GM23338 (cell line): ENCODE results near the gene PTPRA. TPM values are rescaled to one million over a fixed set of nuclear protein-coding genes. Genes with fewer than 3 reads are reported as not detected.

Experiments used
- ATAC-seq: fragments of 200-7000 bp; cut with Tn5 transposase; 3 replicates; pipeline ENCODE4 v1.9.1; 2020
- DNase-seq: peaks from one replicate; pipeline ENCODE4 v3.0.0-alpha.2; 2015; ENCODE audit warnings: low spot score
- H2AFZ ChIP-seq: fragments of 200-600 bp; sonication (generic); 2 replicates; pipeline ENCODE4 v1.8.0; 2016; ENCODE audit warnings: antibody characterized with exemption, mild to moderate bottlenecking, moderate library complexity
- H3F3A ChIP-seq: fragments of 200-600 bp; sonication (generic); replicated peaks from 2 replicates; pipeline ENCODE4 v1.8.0; 2017; ENCODE audit warnings: antibody characterized with exemption, mixed run types, low read depth
- H3K27ac ChIP-seq: fragments of 200-600 bp; sonication (generic); 2 replicates; pipeline ENCODE4 v1.6.1; 2016; ENCODE audit warnings: low read depth
- H3K27me3 ChIP-seq: fragments of 200-600 bp; sonication (generic); 2 replicates; pipeline ENCODE4 v1.8.0; 2016; ENCODE audit warnings: mild to moderate bottlenecking, mixed run types, moderate library complexity; ENCODE audit not compliant: insufficient read depth
- H3K36me3 ChIP-seq: fragments of 200-600 bp; sonication (generic); 2 replicates; pipeline ENCODE4 v1.8.0; 2016; ENCODE audit warnings: mild to moderate bottlenecking; ENCODE audit not compliant: insufficient read depth
- H3K4me1 ChIP-seq: fragments of 200-600 bp; sonication (generic); 2 replicates; pipeline ENCODE4 v1.8.0; 2016; ENCODE audit warnings: mild to moderate bottlenecking, moderate library complexity; ENCODE audit not compliant: insufficient read depth
- H3K4me2 ChIP-seq: fragments of 200-600 bp; sonication (generic); 2 replicates; pipeline ENCODE4 v1.7.1; 2017; ENCODE audit warnings: mixed run types
- H3K4me3 ChIP-seq: fragments of 200-600 bp; sonication (generic); 2 replicates; pipeline ENCODE4 v1.6.1; 2016; ENCODE audit warnings: mixed run types
- H3K79me2 ChIP-seq: fragments of 200-600 bp; sonication (generic); replicated peaks from 2 replicates; pipeline ENCODE4 v1.8.0; 2017; ENCODE audit warnings: mild to moderate bottlenecking; ENCODE audit not compliant: insufficient read depth
- H3K9me2 ChIP-seq: fragments of 200-600 bp; sonication (generic); 2 replicates; pipeline ENCODE4 v1.8.0; 2017; ENCODE audit not compliant: insufficient read depth
- H4K20me1 ChIP-seq: fragments of 200-600 bp; sonication (generic); replicated peaks from 2 replicates; pipeline ENCODE4 v1.8.0; 2017; ENCODE audit warnings: mild to moderate bottlenecking; ENCODE audit not compliant: insufficient read depth
- H3K27ac Mint-ChIP-seq: 2 replicates; pipeline ENCODE4 v1.8.0; 2020; ENCODE audit warnings: inconsistent platforms, mild to moderate bottlenecking, moderate library complexity, mixed read lengths
- H3K27me3 Mint-ChIP-seq: 3 replicates; pipeline ENCODE4 v1.8.0; 2022; ENCODE audit warnings: low read depth, mild to moderate bottlenecking, moderate library complexity, mixed read lengths, inconsistent platforms; ENCODE audit not compliant: insufficient read depth, poor library complexity
- H3K36me3 Mint-ChIP-seq: 3 replicates; pipeline ENCODE4 v1.8.0; 2021; ENCODE audit warnings: low read depth, mild to moderate bottlenecking, inconsistent platforms, moderate library complexity, mixed read lengths
- H3K4me1 Mint-ChIP-seq: 3 replicates; pipeline ENCODE4 v1.8.0; 2020; ENCODE audit warnings: mild to moderate bottlenecking, inconsistent platforms, mixed read lengths
- H3K4me3 Mint-ChIP-seq: 3 replicates; pipeline ENCODE4 v1.8.0; 2021; ENCODE audit warnings: moderate library complexity, mild to moderate bottlenecking, inconsistent platforms, mixed read lengths
- H3K9me3 Mint-ChIP-seq: 3 replicates; pipeline ENCODE4 v1.8.0; 2020; ENCODE audit warnings: moderate library complexity, mild to moderate bottlenecking, inconsistent platforms, mixed read lengths
- CREB1 ChIP-seq: fragments of 250-450 bp; sonication (Bioruptor Pico); IDR thresholded peaks from 2 replicates; pipeline ENCODE4 v1.5.0; 2020; ENCODE audit warnings: low read depth, mild to moderate bottlenecking, moderate library complexity
- EZH2 ChIP-seq: fragments of 200-600 bp; sonication (generic); IDR thresholded peaks from one replicate; pipeline ENCODE4 v1.8.0; 2017; ENCODE audit warnings: antibody characterized with exemption, mild to moderate bottlenecking, low read depth; ENCODE audit not compliant: unreplicated experiment
- EZH2phosphoT487 ChIP-seq: fragments of 200-600 bp; sonication (generic); IDR thresholded peaks from one replicate; pipeline ENCODE4 v1.8.1; 2018; ENCODE audit warnings: antibody characterized with exemption; ENCODE audit not compliant: unreplicated experiment
- NANOG ChIP-seq: IDR thresholded peaks from 2 replicates; pipeline ENCODE4 v1.6.1; 2016; ENCODE audit warnings: antibody characterized with exemption, borderline replicate concordance
- STAT1 ChIP-seq: IDR thresholded peaks from one replicate; pipeline ENCODE4 v1.6.1; 2016; ENCODE audit warnings: antibody characterized with exemption; ENCODE audit not compliant: unreplicated experiment
- ZNF114 ChIP-seq: fragments of 250-450 bp; sonication (Bioruptor Pico); IDR thresholded peaks from 2 replicates; pipeline ENCODE4 v1.5.0; 2020; ENCODE audit warnings: mild to moderate bottlenecking, moderate library complexity
- ZNF331 ChIP-seq: fragments of 250-450 bp; sonication (Bioruptor Pico); IDR thresholded peaks from 2 replicates; pipeline ENCODE4 v1.5.0; 2020; ENCODE audit warnings: low read depth, mild to moderate bottlenecking, moderate library complexity
- polyA plus RNA-seq: library from polyadenylated mRNA; unstranded; fragments of >200 nt; fragmentation: Nextera tagmentation; extraction: Ambion mirVana; gene quantifications from 2 replicates; pipeline ENCODE4 v1.2.1, GENCODE V29; 2016
- total RNA-seq: library from RNA; depleted of rRNA; stranded (reverse); fragments of >200 nt; shearing (Covaris generic); gene quantifications from 2 replicates; pipeline ENCODE4 v1.2.3, GENCODE V29; 2014
- TF ChIP-seq, protein P1 (sequence below): fragments of 250-450 bp; sonication (Bioruptor Pico); IDR thresholded peaks from 2 replicates; pipeline ENCODE4 v1.5.0; 2020; ENCODE audit warnings: mild to moderate bottlenecking, moderate library complexity
- TF ChIP-seq, protein P2 (sequence below): IDR thresholded peaks from one replicate; pipeline ENCODE4 v1.6.1; 2018; ENCODE audit warnings: antibody characterized with exemption; ENCODE audit not compliant: unreplicated experiment
- TF ChIP-seq, protein P3 (sequence below), 2 experiments: fragments of 200-600 bp in 1 of 2; sonication (generic) in 1 of 2; conservative IDR thresholded peaks; 2 replicates each; pipeline versions ENCODE4 v1.5.1 to v1.6.1; 2016 to 2017; ENCODE audit warnings: antibody characterized with exemption in 2 of 2, low read depth in 2 of 2, mild to moderate bottlenecking in 2 of 2, moderate library complexity in 1 of 2

PTPRA gene
- total and polyA plus RNA-seq, 2 experiments from 2014 or later: 37.8 to 39.3 TPM

DNA sequence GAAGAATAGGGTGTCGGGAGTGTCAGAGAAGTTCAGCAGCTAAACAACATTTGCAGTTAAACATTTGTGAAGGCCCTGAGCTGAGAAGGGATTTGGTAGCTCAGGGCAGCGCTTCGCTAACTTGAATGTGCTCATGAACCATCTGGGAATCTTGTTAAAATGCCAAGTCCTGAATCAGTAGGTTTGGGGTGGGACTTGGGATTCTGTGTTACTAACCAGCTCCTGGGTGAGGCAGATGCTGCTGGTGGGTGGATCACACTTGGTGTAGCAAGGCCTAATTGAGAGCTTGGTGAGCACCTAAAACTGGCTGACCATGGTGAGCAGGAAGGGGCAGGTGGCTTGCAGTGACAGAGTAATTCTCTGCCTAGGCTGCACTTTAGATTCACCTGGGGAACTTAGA, 5.9 kb downstream of the PTPRA start (continued):
- TF ChIP-seq, protein P1, sequence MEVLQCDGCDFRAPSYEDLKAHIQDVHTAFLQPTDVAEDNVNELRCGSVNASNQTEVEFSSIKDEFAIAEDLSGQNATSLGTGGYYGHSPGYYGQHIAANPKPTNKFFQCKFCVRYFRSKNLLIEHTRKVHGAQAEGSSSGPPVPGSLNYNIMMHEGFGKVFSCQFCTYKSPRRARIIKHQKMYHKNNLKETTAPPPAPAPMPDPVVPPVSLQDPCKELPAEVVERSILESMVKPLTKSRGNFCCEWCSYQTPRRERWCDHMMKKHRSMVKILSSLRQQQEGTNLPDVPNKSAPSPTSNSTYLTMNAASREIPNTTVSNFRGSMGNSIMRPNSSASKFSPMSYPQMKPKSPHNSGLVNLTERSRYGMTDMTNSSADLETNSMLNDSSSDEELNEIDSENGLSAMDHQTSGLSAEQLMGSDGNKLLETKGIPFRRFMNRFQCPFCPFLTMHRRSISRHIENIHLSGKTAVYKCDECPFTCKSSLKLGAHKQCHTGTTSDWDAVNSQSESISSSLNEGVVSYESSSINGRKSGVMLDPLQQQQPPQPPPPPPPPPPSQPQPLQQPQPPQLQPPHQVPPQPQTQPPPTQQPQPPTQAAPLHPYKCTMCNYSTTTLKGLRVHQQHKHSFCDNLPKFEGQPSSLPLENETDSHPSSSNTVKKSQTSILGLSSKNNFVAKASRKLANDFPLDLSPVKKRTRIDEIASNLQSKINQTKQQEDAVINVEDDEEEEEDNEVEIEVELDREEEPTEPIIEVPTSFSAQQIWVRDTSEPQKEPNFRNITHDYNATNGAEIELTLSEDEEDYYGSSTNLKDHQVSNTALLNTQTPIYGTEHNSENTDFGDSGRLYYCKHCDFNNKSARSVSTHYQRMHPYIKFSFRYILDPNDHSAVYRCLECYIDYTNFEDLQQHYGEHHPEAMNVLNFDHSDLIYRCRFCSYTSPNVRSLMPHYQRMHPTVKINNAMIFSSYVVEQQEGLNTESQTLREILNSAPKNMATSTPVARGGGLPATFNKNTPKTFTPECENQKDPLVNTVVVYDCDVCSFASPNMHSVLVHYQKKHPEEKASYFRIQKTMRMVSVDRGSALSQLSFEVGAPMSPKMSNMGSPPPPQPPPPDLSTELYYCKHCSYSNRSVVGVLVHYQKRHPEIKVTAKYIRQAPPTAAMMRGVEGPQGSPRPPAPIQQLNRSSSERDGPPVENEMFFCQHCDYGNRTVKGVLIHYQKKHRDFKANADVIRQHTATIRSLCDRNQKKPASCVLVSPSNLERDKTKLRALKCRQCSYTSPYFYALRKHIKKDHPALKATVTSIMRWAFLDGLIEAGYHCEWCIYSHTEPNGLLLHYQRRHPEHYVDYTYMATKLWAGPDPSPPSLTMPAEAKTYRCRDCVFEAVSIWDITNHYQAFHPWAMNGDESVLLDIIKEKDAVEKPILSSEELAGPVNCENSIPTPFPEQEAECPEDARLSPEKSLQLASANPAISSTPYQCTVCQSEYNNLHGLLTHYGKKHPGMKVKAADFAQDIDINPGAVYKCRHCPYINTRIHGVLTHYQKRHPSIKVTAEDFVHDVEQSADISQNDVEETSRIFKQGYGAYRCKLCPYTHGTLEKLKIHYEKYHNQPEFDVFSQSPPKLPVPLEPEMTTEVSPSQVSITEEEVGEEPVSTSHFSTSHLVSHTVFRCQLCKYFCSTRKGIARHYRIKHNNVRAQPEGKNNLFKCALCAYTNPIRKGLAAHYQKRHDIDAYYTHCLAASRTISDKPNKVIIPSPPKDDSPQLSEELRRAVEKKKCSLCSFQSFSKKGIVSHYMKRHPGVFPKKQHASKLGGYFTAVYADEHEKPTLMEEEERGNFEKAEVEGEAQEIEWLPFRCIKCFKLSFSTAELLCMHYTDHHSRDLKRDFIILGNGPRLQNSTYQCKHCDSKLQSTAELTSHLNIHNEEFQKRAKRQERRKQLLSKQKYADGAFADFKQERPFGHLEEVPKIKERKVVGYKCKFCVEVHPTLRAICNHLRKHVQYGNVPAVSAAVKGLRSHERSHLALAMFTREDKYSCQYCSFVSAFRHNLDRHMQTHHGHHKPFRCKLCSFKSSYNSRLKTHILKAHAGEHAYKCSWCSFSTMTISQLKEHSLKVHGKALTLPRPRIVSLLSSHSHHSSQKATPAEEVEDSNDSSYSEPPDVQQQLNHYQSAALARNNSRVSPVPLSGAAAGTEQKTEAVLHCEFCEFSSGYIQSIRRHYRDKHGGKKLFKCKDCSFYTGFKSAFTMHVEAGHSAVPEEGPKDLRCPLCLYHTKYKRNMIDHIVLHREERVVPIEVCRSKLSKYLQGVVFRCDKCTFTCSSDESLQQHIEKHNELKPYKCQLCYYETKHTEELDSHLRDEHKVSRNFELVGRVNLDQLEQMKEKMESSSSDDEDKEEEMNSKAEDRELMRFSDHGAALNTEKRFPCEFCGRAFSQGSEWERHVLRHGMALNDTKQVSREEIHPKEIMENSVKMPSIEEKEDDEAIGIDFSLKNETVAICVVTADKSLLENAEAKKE (CRISPR knock-in tag): no peak
- TF ChIP-seq, protein P2, sequence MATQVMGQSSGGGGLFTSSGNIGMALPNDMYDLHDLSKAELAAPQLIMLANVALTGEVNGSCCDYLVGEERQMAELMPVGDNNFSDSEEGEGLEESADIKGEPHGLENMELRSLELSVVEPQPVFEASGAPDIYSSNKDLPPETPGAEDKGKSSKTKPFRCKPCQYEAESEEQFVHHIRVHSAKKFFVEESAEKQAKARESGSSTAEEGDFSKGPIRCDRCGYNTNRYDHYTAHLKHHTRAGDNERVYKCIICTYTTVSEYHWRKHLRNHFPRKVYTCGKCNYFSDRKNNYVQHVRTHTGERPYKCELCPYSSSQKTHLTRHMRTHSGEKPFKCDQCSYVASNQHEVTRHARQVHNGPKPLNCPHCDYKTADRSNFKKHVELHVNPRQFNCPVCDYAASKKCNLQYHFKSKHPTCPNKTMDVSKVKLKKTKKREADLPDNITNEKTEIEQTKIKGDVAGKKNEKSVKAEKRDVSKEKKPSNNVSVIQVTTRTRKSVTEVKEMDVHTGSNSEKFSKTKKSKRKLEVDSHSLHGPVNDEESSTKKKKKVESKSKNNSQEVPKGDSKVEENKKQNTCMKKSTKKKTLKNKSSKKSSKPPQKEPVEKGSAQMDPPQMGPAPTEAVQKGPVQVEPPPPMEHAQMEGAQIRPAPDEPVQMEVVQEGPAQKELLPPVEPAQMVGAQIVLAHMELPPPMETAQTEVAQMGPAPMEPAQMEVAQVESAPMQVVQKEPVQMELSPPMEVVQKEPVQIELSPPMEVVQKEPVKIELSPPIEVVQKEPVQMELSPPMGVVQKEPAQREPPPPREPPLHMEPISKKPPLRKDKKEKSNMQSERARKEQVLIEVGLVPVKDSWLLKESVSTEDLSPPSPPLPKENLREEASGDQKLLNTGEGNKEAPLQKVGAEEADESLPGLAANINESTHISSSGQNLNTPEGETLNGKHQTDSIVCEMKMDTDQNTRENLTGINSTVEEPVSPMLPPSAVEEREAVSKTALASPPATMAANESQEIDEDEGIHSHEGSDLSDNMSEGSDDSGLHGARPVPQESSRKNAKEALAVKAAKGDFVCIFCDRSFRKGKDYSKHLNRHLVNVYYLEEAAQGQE: no peak
- TF ChIP-seq CREB1 (CRISPR knock-in tag) (no peak), NANOG (no peak), EZH2phosphoT487 (no peak)

DNA sequence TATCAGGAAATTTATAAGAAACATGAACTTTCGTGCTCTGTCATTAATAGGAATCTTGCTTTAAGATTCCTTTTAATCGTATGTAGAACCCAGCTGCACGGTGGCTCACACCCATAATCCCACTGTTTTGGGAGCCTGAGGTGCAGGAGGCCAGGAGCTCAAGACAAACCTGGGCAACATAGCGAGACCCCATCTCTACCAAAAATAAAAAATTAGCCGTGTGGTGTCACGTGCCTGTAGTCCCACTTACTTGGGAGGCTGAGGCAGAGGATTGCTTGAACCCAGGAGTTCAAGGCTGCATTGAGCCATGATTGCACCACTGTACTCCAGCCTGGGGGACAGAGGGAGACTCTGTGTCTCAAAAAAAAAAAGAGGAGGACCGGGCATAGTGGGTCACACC, 7.4 kb downstream of the PTPRA start:
- H3K4me1 Mint-ChIP-seq: peaks cover 16% of the 10 kb centered on the region
- no peaks in the 10 kb centered on the region for H3F3A ChIP-seq
- ATAC-seq (no peak), DNase-seq (no peak)
- H2AFZ ChIP-seq: no peak overlapping the region
- H3K36me3 Mint-ChIP-seq: peaks cover 6% of the 10 kb centered on the region
- H3K79me2 ChIP-seq: peaks cover 98% of the 10 kb centered on the region
- no peak overlapping the region for H3K27ac Mint-ChIP-seq
- H3K27ac ChIP-seq: no peak overlapping the region
- H3K27me3 Mint-ChIP-seq: peaks cover 3% of the 10 kb centered on the region
- H3K27me3 ChIP-seq: no peaks in the 10 kb centered on the region
- no peaks in the 10 kb centered on the region for H3K9me3 Mint-ChIP-seq
- H4K20me1 ChIP-seq: peaks cover 26% of the 10 kb centered on the region
- no peak overlapping the region for H3K4me3 ChIP-seq
- no peaks in the 10 kb centered on the region for H3K9me2 ChIP-seq
- H3K36me3 ChIP-seq: no peaks in the 10 kb centered on the region
- no peak overlapping the region for H3K4me3 Mint-ChIP-seq
- H3K4me1 ChIP-seq: peaks cover 16% of the 10 kb centered on the region
- no peak overlapping the region for H3K4me2 ChIP-seq
- TF ChIP-seq EZH2phosphoT487 (no peak), ZNF114 (CRISPR knock-in tag) (no peak), ZNF331 (CRISPR knock-in tag) (no peak), EZH2 (no peak), STAT1 (no peak), NANOG (no peak)
- TF ChIP-seq, protein P2: no peak
- TF ChIP-seq, protein P3, sequence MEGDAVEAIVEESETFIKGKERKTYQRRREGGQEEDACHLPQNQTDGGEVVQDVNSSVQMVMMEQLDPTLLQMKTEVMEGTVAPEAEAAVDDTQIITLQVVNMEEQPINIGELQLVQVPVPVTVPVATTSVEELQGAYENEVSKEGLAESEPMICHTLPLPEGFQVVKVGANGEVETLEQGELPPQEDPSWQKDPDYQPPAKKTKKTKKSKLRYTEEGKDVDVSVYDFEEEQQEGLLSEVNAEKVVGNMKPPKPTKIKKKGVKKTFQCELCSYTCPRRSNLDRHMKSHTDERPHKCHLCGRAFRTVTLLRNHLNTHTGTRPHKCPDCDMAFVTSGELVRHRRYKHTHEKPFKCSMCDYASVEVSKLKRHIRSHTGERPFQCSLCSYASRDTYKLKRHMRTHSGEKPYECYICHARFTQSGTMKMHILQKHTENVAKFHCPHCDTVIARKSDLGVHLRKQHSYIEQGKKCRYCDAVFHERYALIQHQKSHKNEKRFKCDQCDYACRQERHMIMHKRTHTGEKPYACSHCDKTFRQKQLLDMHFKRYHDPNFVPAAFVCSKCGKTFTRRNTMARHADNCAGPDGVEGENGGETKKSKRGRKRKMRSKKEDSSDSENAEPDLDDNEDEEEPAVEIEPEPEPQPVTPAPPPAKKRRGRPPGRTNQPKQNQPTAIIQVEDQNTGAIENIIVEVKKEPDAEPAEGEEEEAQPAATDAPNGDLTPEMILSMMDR (conservative IDR thresholded peaks at IDR 0.05; ENCODE audit: low read depth in 2 of 2): no peak
